Omental fat pad (tissue), 4 donors: ENCODE measurements around the gene TPGS1. TPM values are rescaled to one million over a fixed set of nuclear protein-coding genes. Genes with fewer than 3 reads are reported as not detected.
A peak's percentile ranks its signal among the peaks of the same experiment; 100 is the strongest.

Experiments used
- ATAC-seq: fragments of 150-250 bp; one replicate; pipeline ENCODE4 v1.9.1; 2016; ENCODE audit warnings: mild to moderate bottlenecking, moderate library complexity; ENCODE audit not compliant: low FRiP score
- DNase-seq: peaks from one replicate; pipeline ENCODE4 v3.0.0-alpha.2; 2019; ENCODE audit warnings: low spot score
- CTCF ChIP-seq, 3 donors: fragments of 450-650 bp; IDR thresholded peaks; one replicate each; pipeline ENCODE4 v1.5.1; 2016 to 2017; ENCODE audit warnings: antibody characterized with exemption in 3 of 3, mild to moderate bottlenecking in 3 of 3, moderate library complexity in 2 of 3
- total RNA-seq, 4 donors: library from RNA; depleted of rRNA; stranded (reverse); fragments of >200 nt; gene quantifications; one replicate each; pipeline ENCODE4 v1.1.0, GENCODE V29; 2016

Gene TPGS1
- total RNA-seq, 4 donors from 2014 or later: 45.5 to 61.2 (median 46.1) TPM

- ATAC-seq (no peak), DNase-seq (no peak)
- no peak for TF ChIP-seq CTCF (IDR thresholded peaks at IDR 0.05)
Measured at GRCh38 chr19:558770-559439, 51.6 kb downstream of the TPGS1 start.

- DNase-seq: no peak
- no peak for TF ChIP-seq CTCF (IDR thresholded peaks at IDR 0.05)
- ATAC-seq: no peak
Measured at GRCh38 chr19:560121-560520, 52.8 kb downstream of the TPGS1 start.

GRCh38 chr19:566403-566802 is 59.1 kb downstream of the TPGS1 start:
- DNase-seq (no peak), ATAC-seq (peak; percentile 95)
- no peak for TF ChIP-seq CTCF (IDR thresholded peaks at IDR 0.05)

- TF ChIP-seq CTCF (IDR thresholded peaks at IDR 0.05): no peak
- peak; percentile 33 for ATAC-seq
- DNase-seq: no peak
Measured at GRCh38 chr19:566844-567243, 59.5 kb downstream of the TPGS1 start.

- ATAC-seq (no peak), DNase-seq (no peak)
Measured at GRCh38 chr19:567296-567900, 60.1 kb downstream of the TPGS1 start.

More at GRCh38 chr19:567296-567900, 60.1 kb downstream of the TPGS1 start:
- no peak for TF ChIP-seq CTCF (IDR thresholded peaks at IDR 0.05)

Other genes with a start within 250 kb of the TPGS1 start
- 10 to 100 TPM in 2 of 4 donors, 1 to 10 TPM in 2; 1.6 to 13.7 (median 9.2) TPM for gene PLPP2, start 216.1 kb upstream of the TPGS1 start, total RNA-seq
- gene MIER2, start 162.7 kb upstream of the TPGS1 start, total RNA-seq: 10 to 100 TPM in 3 of 4 donors, 1 to 10 TPM in 1; 8.6 to 25.7 (median 16.6) TPM
- 1 to 10 TPM in 3 of 4 donors, under 1 TPM in 1; 0.19 to 9.6 (median 1.8) TPM for gene C2CD4C, start 98.3 kb upstream of the TPGS1 start, total RNA-seq
- gene SHC2, start 46.5 kb upstream of the TPGS1 start, total RNA-seq: 10 to 100 TPM; 11.7 to 27.1 (median 18.8) TPM
- under 1 TPM in 1 of 4 donors, not detected in 3; 0.69 TPM for gene MADCAM1, start 11.0 kb upstream of the TPGS1 start, total RNA-seq
- gene CDC34, start 24.3 kb downstream of the TPGS1 start, total RNA-seq: 10 to 100 TPM; 40.2 to 67.7 (median 55.5) TPM
- 1 to 10 TPM in 2 of 4 donors, not detected in 2; 1.1 to 3.7 TPM for gene GZMM, start 36.6 kb downstream of the TPGS1 start, total RNA-seq
- gene BSG, start 65.1 kb downstream of the TPGS1 start, total RNA-seq: 100 to 1,000 TPM; 331 to 521 (median 417) TPM
- gene HCN2, start 82.4 kb downstream of the TPGS1 start, total RNA-seq: under 1 TPM in 2 of 4 donors, not detected in 2; 0.13 to 0.56 TPM
- gene POLRMT, start 126.0 kb downstream of the TPGS1 start, total RNA-seq: 10 to 100 TPM; 17.3 to 33.8 (median 30.1) TPM
- under 1 TPM in 1 of 4 donors, not detected in 3; 0.38 TPM for gene FGF22, start 132.4 kb downstream of the TPGS1 start, total RNA-seq
- 10 to 100 TPM; 40.1 to 87.7 (median 47.7) TPM for gene RNF126, start 155.7 kb downstream of the TPGS1 start, total RNA-seq
- gene FSTL3, start 168.9 kb downstream of the TPGS1 start, total RNA-seq: 100 to 1,000 TPM; 120 to 212 (median 152) TPM
- under 1 TPM in 1 of 4 donors, not detected in 3; 0.95 TPM for gene PRSS57, start 188.0 kb downstream of the TPGS1 start, total RNA-seq
- gene PALM, start 201.4 kb downstream of the TPGS1 start, total RNA-seq: 100 to 1,000 TPM in 1 of 4 donors, 10 to 100 TPM in 3; 44.6 to 119 (median 54.8) TPM
- gene MISP, start 243.6 kb downstream of the TPGS1 start, total RNA-seq: 1 to 10 TPM in 3 of 4 donors, not detected in 1; 1.4 to 9.6 (median 3.2) TPM